ENCODE results near the gene ACTN1. TPM values are rescaled to one million over a fixed set of nuclear protein-coding genes. Genes with fewer than 3 reads are reported as not detected.

ACTN1 gene
- total RNA-seq, 4 donors from 2014 or later = 40.3 to 585 (median 80.1) TPM

GRCh38 chr14:69013943-69014782 lies 35.1 kb upstream of the ACTN1 start:
- Histone ChIP-seq H3K27ac (peak overlapping the region in 1 of 4 donors; percentile 49), H3K36me3 (no peaks in the 10 kb centered on the region)
- DNase-seq = peak in 2 of 3 donors; percentile 72 to 76

DNA sequence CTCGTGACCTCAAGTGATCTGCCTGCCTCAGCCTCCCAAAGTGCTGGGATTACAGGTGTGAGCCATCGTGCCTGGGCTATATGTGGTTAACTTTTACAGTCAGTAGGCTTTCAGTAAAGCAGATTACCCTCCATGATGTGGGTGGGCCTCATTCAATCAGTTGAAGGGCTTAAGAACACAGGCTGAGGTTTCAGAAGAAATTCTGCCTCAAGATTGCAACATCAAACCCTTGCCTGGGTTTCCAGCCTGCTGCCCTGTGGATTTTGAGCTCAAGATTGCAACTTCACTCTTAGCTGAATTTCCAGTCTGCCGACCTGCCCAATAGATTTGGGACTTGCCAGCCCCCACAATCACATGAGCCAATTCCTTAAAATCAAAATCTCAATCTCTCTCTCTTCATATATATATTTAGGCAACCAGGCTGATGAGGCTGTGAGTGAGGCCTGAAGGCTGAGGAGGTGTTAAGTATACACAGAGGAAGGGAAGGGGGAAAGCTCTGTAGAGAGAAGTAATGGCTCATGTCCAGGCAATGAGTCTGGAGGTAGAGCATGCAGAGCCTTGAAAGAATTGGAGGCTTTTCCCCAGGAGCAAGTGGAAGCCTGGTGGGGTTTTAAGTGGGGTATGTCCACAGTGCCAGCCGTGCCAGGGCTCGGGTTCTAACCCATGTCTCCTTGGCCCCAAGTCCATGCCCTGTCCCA lies 33.3 kb upstream of the ACTN1 start:
- no peak for DNase-seq

More at GRCh38 chr14:69013943-69014782, 35.1 kb upstream of the ACTN1 start:
- H3K4me3 ChIP-seq = no peak overlapping the region
- TF ChIP-seq POLR2A (IDR thresholded peaks at IDR 0.05) = no peak
- TF ChIP-seq, protein P1, sequence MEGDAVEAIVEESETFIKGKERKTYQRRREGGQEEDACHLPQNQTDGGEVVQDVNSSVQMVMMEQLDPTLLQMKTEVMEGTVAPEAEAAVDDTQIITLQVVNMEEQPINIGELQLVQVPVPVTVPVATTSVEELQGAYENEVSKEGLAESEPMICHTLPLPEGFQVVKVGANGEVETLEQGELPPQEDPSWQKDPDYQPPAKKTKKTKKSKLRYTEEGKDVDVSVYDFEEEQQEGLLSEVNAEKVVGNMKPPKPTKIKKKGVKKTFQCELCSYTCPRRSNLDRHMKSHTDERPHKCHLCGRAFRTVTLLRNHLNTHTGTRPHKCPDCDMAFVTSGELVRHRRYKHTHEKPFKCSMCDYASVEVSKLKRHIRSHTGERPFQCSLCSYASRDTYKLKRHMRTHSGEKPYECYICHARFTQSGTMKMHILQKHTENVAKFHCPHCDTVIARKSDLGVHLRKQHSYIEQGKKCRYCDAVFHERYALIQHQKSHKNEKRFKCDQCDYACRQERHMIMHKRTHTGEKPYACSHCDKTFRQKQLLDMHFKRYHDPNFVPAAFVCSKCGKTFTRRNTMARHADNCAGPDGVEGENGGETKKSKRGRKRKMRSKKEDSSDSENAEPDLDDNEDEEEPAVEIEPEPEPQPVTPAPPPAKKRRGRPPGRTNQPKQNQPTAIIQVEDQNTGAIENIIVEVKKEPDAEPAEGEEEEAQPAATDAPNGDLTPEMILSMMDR (IDR thresholded peaks at IDR 0.05) = peak in 1 of 6 experiments; percentile 12
- H3K27me3 ChIP-seq = no peaks in the 10 kb centered on the region
- no peaks in the 10 kb centered on the region for H3K9me3 ChIP-seq
- peaks cover 0 to 14% (median 0%) of the 10 kb centered on the region in 4 donors for H3K4me1 ChIP-seq

GRCh38 chr14:69010648-69011047 lies 31.5 kb upstream of the ACTN1 start:
- TF ChIP-seq, protein P1 (IDR thresholded peaks at IDR 0.05) = no peak
- no peak for TF ChIP-seq POLR2A (IDR thresholded peaks at IDR 0.05)
- H3K4me1 ChIP-seq = peaks cover 0 to 20% (median 0%) of the 10 kb centered on the region in 4 donors
- H3K9me3 ChIP-seq = no peaks in the 10 kb centered on the region
- H3K27me3 ChIP-seq = no peaks in the 10 kb centered on the region
- no peak overlapping the region for H3K4me3 ChIP-seq
- H3K27ac ChIP-seq = no peak overlapping the region
- DNase-seq = no peak
- no peaks in the 10 kb centered on the region for H3K36me3 ChIP-seq

More for the DNA sequence above, 33.3 kb upstream of the ACTN1 start:
- H3K9me3 ChIP-seq = no peaks in the 10 kb centered on the region
- no peak overlapping the region for H3K27ac ChIP-seq
- TF ChIP-seq POLR2A (IDR thresholded peaks at IDR 0.05) = no peak
- TF ChIP-seq, protein P1 (IDR thresholded peaks at IDR 0.05) = no peak
- no peaks in the 10 kb centered on the region for H3K36me3 ChIP-seq
- H3K4me3 ChIP-seq = no peak overlapping the region
- H3K27me3 ChIP-seq = no peaks in the 10 kb centered on the region
- H3K4me1 ChIP-seq = peaks cover 0 to 20% (median 0%) of the 10 kb centered on the region in 4 donors

- Histone ChIP-seq H3K9me3 (no peaks in the 10 kb centered on the region), H3K4me3 (no peak overlapping the region), H3K36me3 (no peaks in the 10 kb centered on the region), H3K27me3 (no peaks in the 10 kb centered on the region), H3K27ac (no peak overlapping the region), H3K4me1 (peaks cover 0 to 6% (median 0%) of the 10 kb centered on the region in 4 donors)
- no peak for DNase-seq
- TF ChIP-seq, protein P1 (IDR thresholded peaks at IDR 0.05) = no peak
- no peak for TF ChIP-seq POLR2A (IDR thresholded peaks at IDR 0.05)
These were observed 29.4 kb upstream of the ACTN1 start for GRCh38 chr14:69008421-69008884.

DNA sequence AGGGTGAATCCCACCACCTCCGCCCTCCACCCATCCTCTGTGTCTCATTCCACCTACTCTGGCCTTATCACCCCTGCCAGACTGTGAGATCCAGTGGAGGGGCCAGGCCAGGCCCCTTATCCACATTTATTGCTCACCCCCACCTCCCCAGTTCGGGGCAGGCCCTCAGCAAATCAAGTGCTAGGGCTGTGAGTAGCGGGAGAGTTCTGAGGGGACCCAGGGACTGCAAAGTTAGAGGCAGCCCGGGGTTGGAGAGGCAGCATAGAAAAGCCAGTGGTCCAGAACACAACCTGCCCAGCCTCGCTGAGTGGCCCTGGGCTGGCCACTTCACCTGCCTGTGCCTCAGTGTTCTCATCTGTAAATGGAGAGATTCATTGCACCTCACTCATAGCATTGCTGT lies 27.2 kb upstream of the ACTN1 start:
- H3K27me3 ChIP-seq = no peaks in the 10 kb centered on the region
- H3K9me3 ChIP-seq = no peaks in the 10 kb centered on the region
- H3K4me1 ChIP-seq = peaks cover 0 to 6% (median 0%) of the 10 kb centered on the region in 4 donors
- H3K4me3 ChIP-seq = no peak overlapping the region
- H3K27ac ChIP-seq = no peak overlapping the region
- no peak for TF ChIP-seq POLR2A (IDR thresholded peaks at IDR 0.05)
- TF ChIP-seq, protein P1 (IDR thresholded peaks at IDR 0.05) = no peak
- DNase-seq = no peak
- H3K36me3 ChIP-seq = no peaks in the 10 kb centered on the region
